ENCODE measurements around the gene KIF23. TPM values are rescaled to one million over a fixed set of nuclear protein-coding genes. Genes with fewer than 3 reads are reported as not detected.

Gene KIF23
- polyA plus RNA-seq, 1 donor (not counting 4 experiments of a cell fraction or from before 2014, with no cell fraction given), result 28.8 TPM

DNA sequence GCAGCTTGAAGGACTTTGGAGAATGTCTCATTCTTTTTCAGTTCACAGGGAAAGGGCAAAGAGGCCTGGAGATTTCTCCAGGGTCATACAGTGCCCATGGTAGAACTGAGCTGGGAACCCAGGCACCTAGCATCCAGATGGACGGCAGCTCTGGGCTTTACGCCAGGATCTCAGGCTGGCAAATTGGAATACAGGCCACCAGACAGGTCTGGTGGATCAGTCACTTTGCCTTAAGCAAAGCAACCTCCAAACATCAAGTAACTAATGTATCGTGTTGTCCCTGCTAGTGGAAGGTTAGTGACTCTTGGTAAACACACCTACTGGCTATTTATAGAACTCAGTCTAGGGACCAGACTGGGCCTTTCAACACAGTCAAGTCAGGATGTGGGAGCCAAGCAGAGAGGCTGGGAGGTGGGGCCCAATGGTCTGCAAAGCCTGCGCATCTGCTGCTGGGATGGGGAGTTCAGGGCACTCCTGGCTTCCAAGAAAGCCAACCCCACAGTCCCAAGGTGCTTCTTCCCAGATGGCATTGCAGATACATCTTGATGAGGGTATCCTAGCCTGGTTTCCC lies 68.6 kb downstream of the KIF23 start:
- H3K4me2 ChIP-seq (ENCODE audit: control insufficient read depth, extremely low read depth, insufficient read depth, low read depth, low read length), result no peak overlapping the region
- H4K20me1 ChIP-seq (ENCODE audit: control insufficient read depth, extremely low read depth, insufficient read depth, low read length), result no peaks in the 10 kb centered on the region
- H3K9ac ChIP-seq (ENCODE audit: control insufficient read depth, extremely low read depth, insufficient read depth, low read length), result no peak overlapping the region
- dilution Hi-C loops (cut with MboI; ENCODE audit: extremely low pct_ligation_motif_present, low sequenced_read_pairs), result no loop called here
- H3K36me3 ChIP-seq (ENCODE audit: control insufficient read depth in 2 of 2, extremely low read depth in 1 of 2, insufficient read depth in 2 of 2, low read length in 2 of 2), result no peaks in the 10 kb centered on the region
- no peak for DNase-seq (ENCODE audit: low read depth, low spot score)
- H3K9me3 ChIP-seq (ENCODE audit: control insufficient read depth, low read depth, low read length), result no peaks in the 10 kb centered on the region
- H3K4me1 ChIP-seq (ENCODE audit: control insufficient read depth, extremely low read depth, insufficient read depth, low read length), result no peaks in the 10 kb centered on the region
- FAIRE-seq, result no peak
- no peaks in the 10 kb centered on the region for H3K9me1 ChIP-seq (ENCODE audit: control insufficient read depth, extremely low read depth, insufficient read depth, low read length)
- peaks cover 12% of the 10 kb centered on the region for H3K27me3 ChIP-seq (ENCODE audit: control insufficient read depth, extremely low read depth, insufficient read depth, low read length)
- H2AFZ ChIP-seq (ENCODE audit: control insufficient read depth, low read length), result no peak overlapping the region
- H3K27ac ChIP-seq (ENCODE audit: control insufficient read depth, insufficient read depth, low read length), result no peak overlapping the region
- no peak overlapping the region for H3K4me3 ChIP-seq (ENCODE audit: control insufficient read depth in 2 of 3, extremely low read depth in 1 of 3, insufficient read depth in 2 of 3, low read depth in 1 of 3, low read length in 3 of 3)
- no peak for TF ChIP-seq EZH2 (IDR thresholded peaks at IDR 0.05; ENCODE audit: low read length)
- TF ChIP-seq, protein P1, sequence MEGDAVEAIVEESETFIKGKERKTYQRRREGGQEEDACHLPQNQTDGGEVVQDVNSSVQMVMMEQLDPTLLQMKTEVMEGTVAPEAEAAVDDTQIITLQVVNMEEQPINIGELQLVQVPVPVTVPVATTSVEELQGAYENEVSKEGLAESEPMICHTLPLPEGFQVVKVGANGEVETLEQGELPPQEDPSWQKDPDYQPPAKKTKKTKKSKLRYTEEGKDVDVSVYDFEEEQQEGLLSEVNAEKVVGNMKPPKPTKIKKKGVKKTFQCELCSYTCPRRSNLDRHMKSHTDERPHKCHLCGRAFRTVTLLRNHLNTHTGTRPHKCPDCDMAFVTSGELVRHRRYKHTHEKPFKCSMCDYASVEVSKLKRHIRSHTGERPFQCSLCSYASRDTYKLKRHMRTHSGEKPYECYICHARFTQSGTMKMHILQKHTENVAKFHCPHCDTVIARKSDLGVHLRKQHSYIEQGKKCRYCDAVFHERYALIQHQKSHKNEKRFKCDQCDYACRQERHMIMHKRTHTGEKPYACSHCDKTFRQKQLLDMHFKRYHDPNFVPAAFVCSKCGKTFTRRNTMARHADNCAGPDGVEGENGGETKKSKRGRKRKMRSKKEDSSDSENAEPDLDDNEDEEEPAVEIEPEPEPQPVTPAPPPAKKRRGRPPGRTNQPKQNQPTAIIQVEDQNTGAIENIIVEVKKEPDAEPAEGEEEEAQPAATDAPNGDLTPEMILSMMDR (optimal IDR thresholded peaks at IDR 0.05 in 1 of 3, IDR thresholded peaks at IDR 0.05 in 1 of 3, conservative IDR thresholded peaks at IDR 0.05 in 1 of 3; ENCODE audit: extremely low read depth in 1 of 3, insufficient read depth in 2 of 3, low read length in 3 of 3), result no peak
- H3K79me2 ChIP-seq (ENCODE audit: control insufficient read depth, insufficient read depth, low read length), result no peaks in the 10 kb centered on the region

DNA sequence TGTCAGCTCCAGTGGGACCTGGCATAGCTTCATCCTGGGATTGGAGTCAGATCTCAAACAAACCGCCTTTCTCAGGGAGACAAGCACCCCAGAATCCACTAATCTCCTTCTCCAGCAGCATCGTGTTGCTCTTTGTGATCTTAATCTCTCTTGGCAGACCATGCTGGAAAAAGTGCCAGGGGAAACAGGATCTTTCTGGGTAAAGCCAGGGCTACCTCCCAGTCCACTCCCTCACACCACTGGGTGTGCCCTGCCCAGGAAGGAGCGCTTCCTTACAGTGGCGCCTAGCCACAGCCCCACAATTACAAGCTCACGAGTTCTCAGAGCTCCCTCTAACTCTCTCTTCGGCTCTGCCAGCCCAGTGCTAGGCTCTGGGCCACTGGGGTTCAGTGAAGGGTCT lies 70.7 kb downstream of the KIF23 start:
- dilution Hi-C loops (cut with MboI; ENCODE audit: extremely low pct_ligation_motif_present, low sequenced_read_pairs), result no loop called here
- DNase-seq (ENCODE audit: low read depth, low spot score), result no peak

More for the DNA sequence above, 70.7 kb downstream of the KIF23 start:
- Histone ChIP-seq H3K4me1 (ENCODE audit: control insufficient read depth, extremely low read depth, insufficient read depth, low read length) (no peaks in the 10 kb centered on the region), H3K4me3 (ENCODE audit: control insufficient read depth in 2 of 3, extremely low read depth in 1 of 3, insufficient read depth in 2 of 3, low read depth in 1 of 3, low read length in 3 of 3) (no peak overlapping the region), H3K9ac (ENCODE audit: control insufficient read depth, extremely low read depth, insufficient read depth, low read length) (no peak overlapping the region), H4K20me1 (ENCODE audit: control insufficient read depth, extremely low read depth, insufficient read depth, low read length) (no peaks in the 10 kb centered on the region), H3K9me1 (ENCODE audit: control insufficient read depth, extremely low read depth, insufficient read depth, low read length) (no peaks in the 10 kb centered on the region), H3K9me3 (ENCODE audit: control insufficient read depth, low read depth, low read length) (no peaks in the 10 kb centered on the region), H2AFZ (ENCODE audit: control insufficient read depth, low read length) (no peak overlapping the region), H3K27me3 (ENCODE audit: control insufficient read depth, extremely low read depth, insufficient read depth, low read length) (peaks cover 10% of the 10 kb centered on the region), H3K36me3 (ENCODE audit: control insufficient read depth in 2 of 2, extremely low read depth in 1 of 2, insufficient read depth in 2 of 2, low read length in 2 of 2) (no peaks in the 10 kb centered on the region), H3K79me2 (ENCODE audit: control insufficient read depth, insufficient read depth, low read length) (no peaks in the 10 kb centered on the region), H3K27ac (ENCODE audit: control insufficient read depth, insufficient read depth, low read length) (no peak overlapping the region), H3K4me2 (ENCODE audit: control insufficient read depth, extremely low read depth, insufficient read depth, low read depth, low read length) (no peak overlapping the region)
- no peak for TF ChIP-seq EZH2 (IDR thresholded peaks at IDR 0.05; ENCODE audit: low read length)
- FAIRE-seq, result no peak
